Spleen (tissue), 11 donors: ENCODE data around the gene DRC3. TPM values are rescaled to one million over a fixed set of nuclear protein-coding genes. Genes with fewer than 3 reads are reported as not detected.

Source experiments
- DNase-seq: peaks from one replicate; pipeline ENCODE4 v3.0.0-alpha.2; 2020
- H3K27ac ChIP-seq, 8 donors: fragments of 200-600 bp; sonication (generic) in 7 of 8; 1 replicate in 4 of 8; 2 replicates in 4 of 8; pipeline versions ENCODE4 v1.5.0 to v1.8.0; 2016 to 2021; ENCODE audit warnings: inconsistent platforms in 4 of 8, mild to moderate bottlenecking in 4 of 8, moderate library complexity in 1 of 8
- H3K27me3 ChIP-seq, 7 donors: fragments of 200-600 bp; sonication (generic) in 6 of 7; replicated peaks in 1 of 7; 1 replicate in 4 of 7; 2 replicates in 3 of 7; pipeline versions ENCODE4 v1.5.0 to v1.8.0; 2016 to 2021; ENCODE audit warnings: inconsistent platforms in 3 of 7, mild to moderate bottlenecking in 1 of 7
- H3K36me3 ChIP-seq, 6 donors: fragments of 200-600 bp; sonication (generic) in 5 of 6; 1 replicate in 4 of 6; 2 replicates in 2 of 6; pipeline versions ENCODE4 v1.5.0 to v1.8.0; 2016 to 2021; ENCODE audit warnings: inconsistent platforms in 2 of 6
- H3K4me1 ChIP-seq, 6 donors: fragments of 200-600 bp; sonication (generic) in 5 of 6; 1 replicate in 3 of 6; 2 replicates in 3 of 6; pipeline versions ENCODE4 v1.5.0 to v1.8.0; 2016 to 2021; ENCODE audit warnings: inconsistent platforms in 3 of 6
- H3K4me3 ChIP-seq, 8 donors: fragments of 200-600 bp; sonication (generic) in 7 of 8; 1 replicate in 4 of 8; 2 replicates in 4 of 8; pipeline versions ENCODE4 v1.5.0 to v1.8.0; 2016 to 2021; ENCODE audit warnings: inconsistent platforms in 4 of 8, mild to moderate bottlenecking in 4 of 8, moderate library complexity in 2 of 8
- H3K9me3 ChIP-seq, 8 donors: fragments of 200-600 bp; sonication (generic) in 7 of 8; 1 replicate in 4 of 8; 2 replicates in 4 of 8; pipeline versions ENCODE4 v1.5.0 to v1.8.0; 2016 to 2021; ENCODE audit warnings: inconsistent platforms in 4 of 8
- POLR2A ChIP-seq, 3 donors: fragments of 450-650 bp; IDR thresholded peaks; one replicate each; pipeline ENCODE4 v1.5.1; 2017; ENCODE audit warnings: antibody characterized with exemption in 3 of 3, mild to moderate bottlenecking in 1 of 3
- POLR2AphosphoS5 ChIP-seq, 3 donors: sonication (generic); formaldehyde crosslinking; IDR thresholded peaks; one replicate each; pipeline ENCODE4 v1.5.1; 2017; ENCODE audit warnings: antibody characterized with exemption in 3 of 3
- WGBS, 5 donors: extraction: QIAGEN DNeasy Blood & Tissue Kit in 3 of 5; methylation state at CpG; one replicate each; pipeline versions ENCODE4 v1.1.5 to v1.1.7; 2013 to 2018; 5-methylcytosine and 5-hydroxymethylcytosine counted together
- intact Hi-C: fragments of 100-400 bp; cut with DNase I; formaldehyde crosslinking; loops from one replicate; pipeline ENCODE4 v1.15.0; 2023; ENCODE audit warnings: low total_unique reads
- polyA plus RNA-seq, 3 donors: library from polyadenylated mRNA; stranded (reverse); fragments of 200-250 nt; gene quantifications; one replicate each; pipeline ENCODE4 v1.2.1, GENCODE V29; 2013
- total RNA-seq, 7 donors: library from RNA; depleted of rRNA in 3 of 7; stranded (reverse); fragments of >200 nt in 3 of 7; fragmentation: NEBNext Ultra II Directional in 4 of 7; extraction: Animal tissue kit (Norgen Biotek cat#: 25700) in 4 of 7; gene quantifications; one replicate each; pipeline versions ENCODE4 v1.1.0 to v1.2.1, GENCODE V29; 2016 to 2021
- TF ChIP-seq, protein P1 (sequence below), 11 experiments: fragments of 200-600 bp in 7 of 11; fragments of 450-650 bp in 4 of 11; sonication (generic) in 4 of 11; IDR thresholded peaks in 8 of 11; conservative IDR thresholded peaks in 3 of 11; 1 replicate in 7 of 11; 2 replicates in 4 of 11; pipeline versions ENCODE4 v1.4.0 to v1.8.0; 2016 to 2021; ENCODE audit warnings: antibody characterized with exemption in 11 of 11, inconsistent platforms in 4 of 11, mild to moderate bottlenecking in 1 of 11
- donor health status: healthy with polysubstance abuse.
- donor health status: DM: no; HTN: no; CAD: no; lungs with moderate emphysema.
- donor health status: DM: no; HTN: no; CAD: no.
- donor health status: Bipolar disorder and iron deficiency.
- donor health status: healthy.
- donor health status: DM: no; HTN: no; CAD: no.
- donor health status: DM: yes; HTN: yes; CAD: no.

The DRC3 gene
- total and polyA plus RNA-seq, 10 donors = 0.37 to 7.3 (median 2.3) TPM

- no peak for DNase-seq
- Histone ChIP-seq H3K4me3 (peak overlapping the region in 6 of 8 donors; percentile 70 to 97 (median 84)), H3K27ac (peak overlapping the region in 5 of 8 donors; percentile 87 to 96 (median 95)), H3K4me1 (peaks cover 9 to 76% (median 35%) of the 10 kb centered on the region in 6 donors), H3K9me3 (no peaks in the 10 kb centered on the region), H3K27me3 (no peaks in the 10 kb centered on the region), H3K36me3 (no peaks in the 10 kb centered on the region)
- 36 to 63% (median 41%) methylated on average over 1 of the region's 1 CpG for WGBS, 5 donors
- TF ChIP-seq POLR2AphosphoS5 (IDR thresholded peaks at IDR 0.05) (no peak), POLR2A (IDR thresholded peaks at IDR 0.05) (no peak)
- TF ChIP-seq, protein P1, sequence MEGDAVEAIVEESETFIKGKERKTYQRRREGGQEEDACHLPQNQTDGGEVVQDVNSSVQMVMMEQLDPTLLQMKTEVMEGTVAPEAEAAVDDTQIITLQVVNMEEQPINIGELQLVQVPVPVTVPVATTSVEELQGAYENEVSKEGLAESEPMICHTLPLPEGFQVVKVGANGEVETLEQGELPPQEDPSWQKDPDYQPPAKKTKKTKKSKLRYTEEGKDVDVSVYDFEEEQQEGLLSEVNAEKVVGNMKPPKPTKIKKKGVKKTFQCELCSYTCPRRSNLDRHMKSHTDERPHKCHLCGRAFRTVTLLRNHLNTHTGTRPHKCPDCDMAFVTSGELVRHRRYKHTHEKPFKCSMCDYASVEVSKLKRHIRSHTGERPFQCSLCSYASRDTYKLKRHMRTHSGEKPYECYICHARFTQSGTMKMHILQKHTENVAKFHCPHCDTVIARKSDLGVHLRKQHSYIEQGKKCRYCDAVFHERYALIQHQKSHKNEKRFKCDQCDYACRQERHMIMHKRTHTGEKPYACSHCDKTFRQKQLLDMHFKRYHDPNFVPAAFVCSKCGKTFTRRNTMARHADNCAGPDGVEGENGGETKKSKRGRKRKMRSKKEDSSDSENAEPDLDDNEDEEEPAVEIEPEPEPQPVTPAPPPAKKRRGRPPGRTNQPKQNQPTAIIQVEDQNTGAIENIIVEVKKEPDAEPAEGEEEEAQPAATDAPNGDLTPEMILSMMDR (IDR thresholded peaks at IDR 0.05 in 8 of 11, conservative IDR thresholded peaks at IDR 0.05 in 3 of 11) = no peak
- intact Hi-C loops = no loop called here
Measured at GRCh38 chr17:17970699-17971430, 1.8 kb upstream of the DRC3 start.

DNA sequence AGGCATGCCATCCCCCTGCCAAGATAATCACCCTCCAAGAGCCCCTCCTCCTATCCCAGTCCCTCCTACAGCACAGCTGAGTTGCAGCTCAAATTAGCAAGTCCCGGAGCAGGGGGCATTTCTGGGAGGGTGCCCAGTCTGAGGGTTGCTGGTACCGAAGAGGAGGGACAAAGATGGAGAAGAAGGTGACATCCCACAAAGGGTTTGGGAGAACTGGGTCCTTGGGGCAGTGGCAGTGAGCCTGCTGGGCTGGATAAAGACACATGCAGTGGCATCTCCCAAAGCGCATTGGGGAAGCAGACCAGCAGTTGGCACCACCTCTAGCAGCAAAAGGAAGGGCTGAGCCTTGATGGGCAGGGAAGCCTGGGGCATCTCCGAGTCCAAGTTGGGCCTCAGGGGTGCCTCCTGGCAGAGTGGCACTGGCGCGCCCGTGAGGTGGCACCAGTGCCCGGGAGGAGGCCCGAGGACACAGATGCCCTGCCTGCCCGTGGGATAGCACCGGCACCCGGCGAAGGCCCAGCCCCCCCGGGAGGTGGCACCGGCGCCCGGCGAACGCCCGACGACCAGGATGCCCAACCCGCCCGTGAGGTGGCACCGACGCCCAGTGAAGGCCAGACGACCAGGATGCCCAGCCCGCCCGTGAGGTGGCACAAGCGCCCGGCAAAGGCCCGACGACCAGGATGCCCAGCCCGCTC, 1.1 kb upstream of the DRC3 start:
- H3K4me1 ChIP-seq = peaks cover 9 to 75% (median 36%) of the 10 kb centered on the region in 6 donors
- no peaks in the 10 kb centered on the region for H3K9me3 ChIP-seq
- H3K27me3 ChIP-seq = no peaks in the 10 kb centered on the region
- peak; percentile 93 for DNase-seq
- intact Hi-C loops = no loop called here
- peak overlapping the region; percentile 86 to 96 (median 94) for H3K27ac ChIP-seq
- TF ChIP-seq, protein P1 (IDR thresholded peaks at IDR 0.05 in 8 of 11, conservative IDR thresholded peaks at IDR 0.05 in 3 of 11) = no peak
- TF ChIP-seq POLR2AphosphoS5 (IDR thresholded peaks at IDR 0.05) = no peak
- no peak for TF ChIP-seq POLR2A (IDR thresholded peaks at IDR 0.05)
- H3K4me3 ChIP-seq = peak overlapping the region; percentile 70 to 97 (median 87)
- H3K36me3 ChIP-seq = no peaks in the 10 kb centered on the region
- WGBS, 5 donors = 1 to 14% (median 3%) methylated on average over 7 to 33 of the region's 33 CpGs

- H3K4me1 ChIP-seq = peaks cover 9 to 63% (median 32%) of the 10 kb centered on the region in 6 donors
- WGBS, 5 donors = 4 to 5% (median 4%) methylated on average over 13 of the region's 13 CpGs
- no peaks in the 10 kb centered on the region for H3K27me3 ChIP-seq
- H3K27ac ChIP-seq = peak overlapping the region in 7 of 8 donors; percentile 8 to 95 (median 68)
- peak overlapping the region; percentile 49 to 97 (median 64) for H3K4me3 ChIP-seq
- intact Hi-C loops = no loop called here
- no peaks in the 10 kb centered on the region for H3K36me3 ChIP-seq
- no peak for DNase-seq
- H3K9me3 ChIP-seq = no peaks in the 10 kb centered on the region
- TF ChIP-seq, protein P1 (IDR thresholded peaks at IDR 0.05 in 8 of 11, conservative IDR thresholded peaks at IDR 0.05 in 3 of 11) = no peak
- no peak for TF ChIP-seq POLR2AphosphoS5 (IDR thresholded peaks at IDR 0.05)
- no peak for TF ChIP-seq POLR2A (IDR thresholded peaks at IDR 0.05)
Measured at GRCh38 chr17:17972952-17973254, 241 bp downstream of the DRC3 start.

DNA sequence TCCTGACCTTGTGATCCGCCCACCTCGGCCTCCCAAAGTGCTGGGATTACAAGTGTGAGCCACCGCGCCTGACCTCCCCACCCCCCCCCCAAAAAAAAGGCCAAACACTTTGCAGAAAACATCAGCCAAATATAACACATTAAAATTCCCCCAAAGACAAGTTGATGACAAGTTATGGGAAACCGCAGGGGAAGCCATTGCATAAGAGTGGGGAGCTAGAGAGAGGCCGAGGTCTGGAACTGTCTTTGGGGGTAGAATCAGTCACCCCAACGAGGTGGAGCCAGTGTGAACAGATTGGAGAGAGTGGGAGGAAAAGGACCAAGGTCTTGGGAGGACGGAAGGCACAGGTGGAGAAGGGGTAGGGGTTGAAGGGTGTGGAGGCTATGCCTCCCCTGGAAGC, 2.8 kb downstream of the DRC3 start:
- Histone ChIP-seq H3K36me3 (no peaks in the 10 kb centered on the region), H3K4me3 (no peak overlapping the region), H3K4me1 (peaks cover 9 to 48% (median 27%) of the 10 kb centered on the region in 6 donors), H3K9me3 (no peaks in the 10 kb centered on the region), H3K27me3 (no peaks in the 10 kb centered on the region), H3K27ac (peak overlapping the region in 1 of 8 donors; percentile 36)
- intact Hi-C loops = no loop called here
- 48 to 66% (median 60%) methylated on average over 8 of the region's 8 CpGs for WGBS, 5 donors
- DNase-seq = no peak
- TF ChIP-seq POLR2AphosphoS5 (IDR thresholded peaks at IDR 0.05) (no peak), POLR2A (IDR thresholded peaks at IDR 0.05) (no peak)
- TF ChIP-seq, protein P1 (IDR thresholded peaks at IDR 0.05 in 8 of 11, conservative IDR thresholded peaks at IDR 0.05 in 3 of 11) = no peak
